OCI-LY1 (cell line): Measurements from ENCODE around the gene DHX58.

Experiments used
- H2AFZ ChIP-seq: fragments of 200-600 bp; sonication (generic), shearing (Covaris generic); 2 replicates; pipeline ENCODE4 v1.6.0; 2014; ENCODE audit warnings: antibody characterized with exemption, mild to moderate bottlenecking, low read length
- H3F3A ChIP-seq: fragments of 200-600 bp; sonication (generic), shearing (Covaris generic); 2 replicates; pipeline ENCODE4 v1.6.0; 2014; ENCODE audit warnings: mild to moderate bottlenecking, antibody characterized with exemption, low read length, moderate library complexity; ENCODE audit not compliant: insufficient read depth
- H3K27ac ChIP-seq: fragments of 200-600 bp; sonication (generic); 2 replicates; pipeline ENCODE4 v1.5.1; 2014; ENCODE audit warnings: low read length, mixed run types, mild to moderate bottlenecking, low read depth; ENCODE audit not compliant: poor library complexity, severe bottlenecking
- H3K27me3 ChIP-seq: fragments of 200-600 bp; sonication (generic); 2 replicates; pipeline ENCODE4 v1.6.0; 2014; ENCODE audit warnings: antibody characterized with exemption, mild to moderate bottlenecking, low read length, moderate library complexity; ENCODE audit not compliant: insufficient read depth
- H3K36me3 ChIP-seq: fragments of 200-600 bp; sonication (generic); 2 replicates; pipeline ENCODE4 v1.6.1; 2014; ENCODE audit warnings: mild to moderate bottlenecking, antibody characterized with exemption, low read length, moderate library complexity, mixed read lengths; ENCODE audit not compliant: insufficient read depth
- H3K4me1 ChIP-seq: fragments of 200-600 bp; sonication (generic); 2 replicates; pipeline ENCODE4 v1.5.1; 2014; ENCODE audit warnings: mild to moderate bottlenecking, low read length, moderate library complexity; ENCODE audit not compliant: insufficient read depth, severe bottlenecking
- H3K4me2 ChIP-seq: fragments of 200-600 bp; sonication (generic), shearing (Covaris generic); 2 replicates; pipeline ENCODE4 v1.6.1; 2014; ENCODE audit warnings: low read length
- H3K4me3 ChIP-seq: fragments of 200-600 bp; sonication (generic); 2 replicates; pipeline ENCODE4 v1.5.1; 2014; ENCODE audit warnings: low read length, low read depth, mild to moderate bottlenecking, mixed read lengths; ENCODE audit not compliant: poor library complexity, severe bottlenecking
- H3K79me2 ChIP-seq: fragments of 200-600 bp; shearing (Covaris generic); 2 replicates; pipeline ENCODE4 v1.6.1; 2016; ENCODE audit warnings: mixed run types, low read length, mixed read lengths; ENCODE audit not compliant: insufficient read depth
- H3K9ac ChIP-seq: fragments of 200-600 bp; sonication (generic), shearing (Covaris generic); 2 replicates; pipeline ENCODE4 v1.6.1; 2014; ENCODE audit warnings: mild to moderate bottlenecking, low read length, mixed read lengths
- H3K9me2 ChIP-seq: fragments of 200-600 bp; sonication (generic), shearing (Covaris generic); 2 replicates; pipeline ENCODE4 v1.6.1; 2014; ENCODE audit warnings: low read depth, mild to moderate bottlenecking, low read length, mixed read lengths
- H3K9me3 ChIP-seq: fragments of 200-600 bp; shearing (Covaris generic); 2 replicates; pipeline ENCODE4 v1.6.1; 2014; ENCODE audit warnings: low read length, mixed read lengths
- H4K20me1 ChIP-seq: fragments of 200-600 bp; sonication (generic), shearing (Covaris generic); 2 replicates; pipeline ENCODE4 v1.6.0; 2016; ENCODE audit warnings: mild to moderate bottlenecking, low read length; ENCODE audit not compliant: insufficient read depth
- CTCF ChIP-seq: fragments of 200-600 bp; sonication (generic), shearing (Covaris generic); IDR thresholded peaks from 2 replicates; pipeline ENCODE4 v1.5.1; 2017; ENCODE audit warnings: mild to moderate bottlenecking, antibody characterized with exemption, low read length, moderate library complexity, mixed read lengths
- EZH2 ChIP-seq: fragments of 200-600 bp; sonication (generic), shearing (Covaris generic); IDR thresholded peaks from 2 replicates; pipeline ENCODE4 v1.8.0; 2017; ENCODE audit warnings: borderline replicate concordance, mixed run types, mild to moderate bottlenecking, antibody characterized with exemption, low read length, moderate library complexity, mixed read lengths

Gene DHX58

GRCh38 chr17:42136654-42137051 lies 24.1 kb upstream of the DHX58 start:
- H3K79me2 ChIP-seq: peaks cover 16% of the 10 kb centered on the region
- H3K4me1 ChIP-seq: peaks cover 78% of the 10 kb centered on the region
- no peak overlapping the region for H2AFZ ChIP-seq
- peak overlapping the region; percentile 2; the same call in 1 of the 2 replicates for H3K9ac ChIP-seq
- peaks cover 20% of the 10 kb centered on the region; the same call in 1 of the 2 replicates for H3F3A ChIP-seq
- TF ChIP-seq EZH2: no peak
- no peak for TF ChIP-seq CTCF
- H3K27ac ChIP-seq: peak overlapping the region; percentile 98
- no peaks in the 10 kb centered on the region for H3K9me2 ChIP-seq
- no peaks in the 10 kb centered on the region for H3K9me3 ChIP-seq
- peak overlapping the region; percentile 0 for H3K4me3 ChIP-seq
- H3K27me3 ChIP-seq: no peaks in the 10 kb centered on the region
- H4K20me1 ChIP-seq: no peaks in the 10 kb centered on the region
- peaks cover 9% of the 10 kb centered on the region; the same call in 1 of the 2 replicates for H3K36me3 ChIP-seq
- H3K4me2 ChIP-seq: peak overlapping the region; percentile 18

- H3K9me2 ChIP-seq: no peaks in the 10 kb centered on the region
- peaks cover 80% of the 10 kb centered on the region for H3K4me1 ChIP-seq
- peak overlapping the region; percentile 0 for H3K4me3 ChIP-seq
- no peak overlapping the region for H2AFZ ChIP-seq
- no peaks in the 10 kb centered on the region for H3K27me3 ChIP-seq
- peaks cover 2% of the 10 kb centered on the region; the same call in 1 of the 2 replicates for H3K36me3 ChIP-seq
- TF ChIP-seq CTCF (no peak), EZH2 (no peak)
- peak overlapping the region; percentile 98 for H3K27ac ChIP-seq
- peak overlapping the region; percentile 18 for H3K4me2 ChIP-seq
- peaks cover 20% of the 10 kb centered on the region; the same call in 1 of the 2 replicates for H3F3A ChIP-seq
- no peaks in the 10 kb centered on the region for H3K9me3 ChIP-seq
- H4K20me1 ChIP-seq: no peaks in the 10 kb centered on the region
- H3K9ac ChIP-seq: peak overlapping the region; percentile 2; the same call in 1 of the 2 replicates
- H3K79me2 ChIP-seq: peaks cover 18% of the 10 kb centered on the region
These were observed 23.4 kb upstream of the DHX58 start for GRCh38 chr17:42135664-42136653.

GRCh38 chr17:42135151-42135550 lies 22.6 kb upstream of the DHX58 start:
- Histone ChIP-seq H3K4me2 (peak overlapping the region; percentile 18; the same call in 1 of the 2 replicates), H4K20me1 (no peaks in the 10 kb centered on the region), H3K4me3 (no peak overlapping the region), H3K9ac (no peak overlapping the region; the same call in 1 of the 2 replicates), H3K4me1 (peaks cover 85% of the 10 kb centered on the region), H3K27ac (peak overlapping the region; percentile 98), H3K79me2 (peaks cover 18% of the 10 kb centered on the region), H3F3A (peaks cover 20% of the 10 kb centered on the region; the same call in 1 of the 2 replicates), H3K9me3 (no peaks in the 10 kb centered on the region), H2AFZ (no peak overlapping the region), H3K27me3 (no peaks in the 10 kb centered on the region), H3K9me2 (no peaks in the 10 kb centered on the region), H3K36me3 (peaks cover 3% of the 10 kb centered on the region; the same call in 1 of the 2 replicates)
- no peak for TF ChIP-seq EZH2
- no peak for TF ChIP-seq CTCF
